Breast epithelium (tissue), 3 donors: Measurements from ENCODE around the gene MSX1.

Experiments used
- POLR2A ChIP-seq: fragments of 450-650 bp; IDR thresholded peaks from one replicate; pipeline ENCODE4 v1.6.1; 2016; ENCODE audit warnings: antibody characterized with exemption, mild to moderate bottlenecking, moderate library complexity
- POLR2AphosphoS5 ChIP-seq, 3 donors: sonication (generic); formaldehyde crosslinking; IDR thresholded peaks; one replicate each; pipeline ENCODE4 v1.6.1; 2017; ENCODE audit warnings: antibody characterized with exemption in 3 of 3
- TF ChIP-seq, protein P1 (sequence below), 3 donors: fragments of 450-650 bp; IDR thresholded peaks; one replicate each; pipeline ENCODE4 v1.5.1; 2016 to 2017; ENCODE audit warnings: antibody characterized with exemption in 3 of 3, mild to moderate bottlenecking in 3 of 3, moderate library complexity in 3 of 3

DNA sequence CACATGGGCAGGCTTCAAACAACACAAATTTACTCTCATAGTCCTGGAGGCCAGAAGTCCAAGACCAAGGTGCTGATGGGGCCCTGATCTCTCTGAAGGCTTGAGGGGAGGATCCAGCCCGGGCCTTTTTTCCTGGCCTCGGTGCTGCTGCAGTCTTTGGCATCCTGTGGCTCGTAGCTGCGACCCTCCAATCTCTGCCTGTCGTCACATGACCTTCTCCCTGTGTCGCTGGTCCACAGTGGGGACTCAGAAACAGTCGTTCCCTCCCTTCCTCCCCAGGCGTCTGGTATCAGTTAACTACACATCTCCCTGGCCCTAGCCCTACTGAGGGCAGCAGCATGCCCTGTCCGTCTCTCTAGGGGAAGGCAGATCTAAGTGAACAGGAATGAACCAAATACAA, 19.1 kb upstream of the MSX1 start:
- TF ChIP-seq, protein P1, sequence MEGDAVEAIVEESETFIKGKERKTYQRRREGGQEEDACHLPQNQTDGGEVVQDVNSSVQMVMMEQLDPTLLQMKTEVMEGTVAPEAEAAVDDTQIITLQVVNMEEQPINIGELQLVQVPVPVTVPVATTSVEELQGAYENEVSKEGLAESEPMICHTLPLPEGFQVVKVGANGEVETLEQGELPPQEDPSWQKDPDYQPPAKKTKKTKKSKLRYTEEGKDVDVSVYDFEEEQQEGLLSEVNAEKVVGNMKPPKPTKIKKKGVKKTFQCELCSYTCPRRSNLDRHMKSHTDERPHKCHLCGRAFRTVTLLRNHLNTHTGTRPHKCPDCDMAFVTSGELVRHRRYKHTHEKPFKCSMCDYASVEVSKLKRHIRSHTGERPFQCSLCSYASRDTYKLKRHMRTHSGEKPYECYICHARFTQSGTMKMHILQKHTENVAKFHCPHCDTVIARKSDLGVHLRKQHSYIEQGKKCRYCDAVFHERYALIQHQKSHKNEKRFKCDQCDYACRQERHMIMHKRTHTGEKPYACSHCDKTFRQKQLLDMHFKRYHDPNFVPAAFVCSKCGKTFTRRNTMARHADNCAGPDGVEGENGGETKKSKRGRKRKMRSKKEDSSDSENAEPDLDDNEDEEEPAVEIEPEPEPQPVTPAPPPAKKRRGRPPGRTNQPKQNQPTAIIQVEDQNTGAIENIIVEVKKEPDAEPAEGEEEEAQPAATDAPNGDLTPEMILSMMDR (IDR thresholded peaks at IDR 0.05), result no peak
- TF ChIP-seq POLR2AphosphoS5 (IDR thresholded peaks at IDR 0.05) (no peak), POLR2A (no peak)
